Activated CD8-positive, alpha-beta memory T cell treated with anti-CD3 and anti-CD28 coated beads for 36 hours (primary cell): Measurements from ENCODE around the gene OR10G7. TPM values are rescaled to one million over a fixed set of nuclear protein-coding genes. Genes with fewer than 3 reads are reported as not detected.

Source experiments
- CTCF ChIA-PET: fragments of 350-600 bp; sonication (Branson Sonifier 250); formaldehyde crosslinking; loops from one replicate; lab custom pipeline; 2021; ENCODE audit warnings: antibody characterized with exemption; lab: Charles Lee
- POLR2A ChIA-PET: fragments of 350-600 bp; sonication (Branson Sonifier 250); formaldehyde crosslinking; loops from one replicate; lab custom pipeline; 2021; ENCODE audit warnings: antibody characterized with exemption; lab: Charles Lee
- total RNA-seq, 2 experiments: library from RNA; stranded (reverse); gene quantifications; one replicate each; pipeline ENCODE4 v1.2.3, GENCODE V29; 2021

Gene OR10G7
- not detected for total RNA-seq

GRCh38 chr11:124041254-124041653 lies at the start of gene OR10G7:
OR10G7 (minus strand) TSS chr11:124041325; CDS start chr11:124039001, 2,324 bp downstream.
- CTCF ChIA-PET: no interaction called here
- POLR2A ChIA-PET: no interaction called here

GRCh38 chr11:124085997-124086846 lies 45.1 kb upstream of the OR10G7 start:
- ChIA-PET POLR2A (no interaction called here), CTCF (no interaction called here)

- ChIA-PET POLR2A (no interaction called here), CTCF (no interaction called here)
Measured at GRCh38 chr11:124085583-124085982, 44.5 kb upstream of the OR10G7 start.

GRCh38 chr11:124082371-124082770 lies 41.2 kb upstream of the OR10G7 start:
- CTCF ChIA-PET: no interaction called here
- POLR2A ChIA-PET: no interaction called here

- POLR2A ChIA-PET: no interaction called here
- CTCF ChIA-PET: no interaction called here
Measured at GRCh38 chr11:124081483-124081882, 40.4 kb upstream of the OR10G7 start.

GRCh38 chr11:124080327-124081001 lies 39.3 kb upstream of the OR10G7 start:
- ChIA-PET CTCF (no interaction called here), POLR2A (no interaction called here)

GRCh38 chr11:124079631-124080326 lies 38.7 kb upstream of the OR10G7 start:
- ChIA-PET CTCF (no interaction called here), POLR2A (no interaction called here)

GRCh38 chr11:124078591-124078990 lies 37.5 kb upstream of the OR10G7 start:
- CTCF ChIA-PET: no interaction called here
- POLR2A ChIA-PET: no interaction called here

- CTCF ChIA-PET: no interaction called here
- POLR2A ChIA-PET: no interaction called here
Measured at GRCh38 chr11:124077266-124077665, 36.1 kb upstream of the OR10G7 start.

GRCh38 chr11:124075841-124076651 lies 34.9 kb upstream of the OR10G7 start:
- POLR2A ChIA-PET: no interaction called here
- CTCF ChIA-PET: no interaction called here

GRCh38 chr11:124075492-124075840 lies 34.3 kb upstream of the OR10G7 start:
- CTCF ChIA-PET: no interaction called here
- POLR2A ChIA-PET: no interaction called here

GRCh38 chr11:124074554-124074953 lies 33.4 kb upstream of the OR10G7 start:
- ChIA-PET POLR2A (no interaction called here), CTCF (no interaction called here)

GRCh38 chr11:124072147-124072546 lies 31.0 kb upstream of the OR10G7 start:
- ChIA-PET CTCF (interaction anchor here (1.0 to 1.9 kb wide), 4 partner anchors 11 to 512 kb away, joined by 3 to 4 read pairs (median 4); no protein-coding TSS in a partner anchor), POLR2A (no interaction called here)

- CTCF ChIA-PET: interaction anchor here (0.7 to 1.9 kb wide), 8 partner anchors 9 to 512 kb away, joined by 3 to 4 read pairs (median 3); no protein-coding TSS in a partner anchor
- POLR2A ChIA-PET: no interaction called here
Measured at GRCh38 chr11:124071623-124071948, 30.5 kb upstream of the OR10G7 start.

GRCh38 chr11:124070915-124071622 lies 29.9 kb upstream of the OR10G7 start:
- CTCF ChIA-PET: interaction anchor here (0.7 to 1.9 kb wide), 8 partner anchors 8 to 513 kb away, joined by 3 to 4 read pairs (median 3); no protein-coding TSS in a partner anchor
- POLR2A ChIA-PET: no interaction called here

- ChIA-PET POLR2A (no interaction called here), CTCF (interaction anchor here (0.6 to 1.5 kb wide), 3 partner anchors 15 to 609 kb away, joined by 3 to 4 read pairs (median 3); no protein-coding TSS in a partner anchor)
Measured at GRCh38 chr11:124069429-124070401, 28.6 kb upstream of the OR10G7 start.

GRCh38 chr11:124068601-124069110 lies 27.5 kb upstream of the OR10G7 start:
- ChIA-PET CTCF (interaction anchor here (1.5 kb wide), 1 partner anchor 132 kb away, joined by 4 read pairs; no protein-coding TSS in a partner anchor), POLR2A (no interaction called here)
